Esophagus (tissue), 2 donors: ENCODE data around the gene SLX9. TPM values are rescaled to one million over a fixed set of nuclear protein-coding genes. Genes with fewer than 3 reads are reported as not detected.

Experiments
- H3K27ac ChIP-seq, 2 donors: one replicate each; pipeline ENCODE4 v1.5.1; 2013; ENCODE audit warnings: low read depth in 2 of 2, mild to moderate bottlenecking in 2 of 2, inconsistent platforms in 1 of 2, low read length in 1 of 2, moderate library complexity in 1 of 2
- H3K27me3 ChIP-seq, 2 donors: one replicate each; pipeline ENCODE4 v1.6.1; 2013; ENCODE audit warnings: low read length in 2 of 2, control low read depth in 1 of 2, mild to moderate bottlenecking in 1 of 2; ENCODE audit not compliant: insufficient read depth in 2 of 2, control insufficient read depth in 1 of 2
- H3K36me3 ChIP-seq, 2 donors: one replicate each; pipeline ENCODE4 v1.6.1; 2013; ENCODE audit warnings: low read length in 1 of 2; ENCODE audit not compliant: control insufficient read depth in 2 of 2, insufficient read depth in 2 of 2
- H3K4me1 ChIP-seq, 2 donors: one replicate each; pipeline ENCODE4 v1.6.1; 2013; ENCODE audit warnings: low read length in 1 of 2; ENCODE audit not compliant: control insufficient read depth in 2 of 2, insufficient read depth in 2 of 2
- H3K4me3 ChIP-seq, 2 donors: one replicate each; pipeline ENCODE4 v1.5.1; 2013; ENCODE audit warnings: low read length in 2 of 2, mild to moderate bottlenecking in 2 of 2, low read depth in 1 of 2, moderate library complexity in 1 of 2
- H3K9me3 ChIP-seq, 2 donors: one replicate each; pipeline ENCODE4 v1.6.1; 2013; ENCODE audit warnings: mild to moderate bottlenecking in 2 of 2, low read depth in 1 of 2, low read length in 1 of 2, moderate library complexity in 1 of 2; ENCODE audit not compliant: control insufficient read depth in 2 of 2, insufficient read depth in 1 of 2
- WGBS, 2 donors: extraction: QIAGEN DNeasy Blood & Tissue Kit; methylation state at CpG; one replicate each; pipeline ENCODE4 v1.1.7; 2013; 5-methylcytosine and 5-hydroxymethylcytosine counted together
- polyA plus RNA-seq, 2 donors: library from polyadenylated mRNA; stranded (reverse); fragments of 200-250 nt; gene quantifications; one replicate each; pipeline ENCODE4 v1.2.3, GENCODE V29; 2013
- donor health status: healthy with polysubstance abuse.
- donor health status: Bipolar disorder and iron deficiency.

The SLX9 gene
- polyA plus RNA-seq, 2 donors: 12.4 to 16.1 TPM

GRCh38 chr21:44950351-44950750 is 10.5 kb downstream of the SLX9 start:
- Histone ChIP-seq H3K27me3 (no peaks in the 10 kb centered on the region), H3K9me3 (no peaks in the 10 kb centered on the region), H3K27ac (no peak overlapping the region), H3K4me3 (no peak overlapping the region), H3K4me1 (peaks cover 3 to 7% of the 10 kb centered on the region in 2 donors), H3K36me3 (peaks cover 0 to 30% of the 10 kb centered on the region in 2 donors)
- WGBS, 2 donors: 90 to 92% methylated on average over 18 of the region's 18 CpGs

- Histone ChIP-seq H3K36me3 (peaks cover 0 to 31% of the 10 kb centered on the region in 2 donors), H3K4me3 (no peak overlapping the region), H3K27ac (no peak overlapping the region), H3K9me3 (no peaks in the 10 kb centered on the region), H3K27me3 (no peaks in the 10 kb centered on the region), H3K4me1 (peaks cover 0 to 7% of the 10 kb centered on the region in 2 donors)
- WGBS, 2 donors: 86 to 88% methylated on average over 31 of the region's 31 CpGs
Measured at GRCh38 chr21:44951186-44951915, 11.5 kb downstream of the SLX9 start.

- no peaks in the 10 kb centered on the region for H3K27me3 ChIP-seq
- H3K36me3 ChIP-seq: peaks cover 0 to 34% of the 10 kb centered on the region in 2 donors
- H3K9me3 ChIP-seq: no peaks in the 10 kb centered on the region
- no peak overlapping the region for H3K4me3 ChIP-seq
- peaks cover 0 to 7% of the 10 kb centered on the region in 2 donors for H3K4me1 ChIP-seq
- 79 to 81% methylated on average over 24 of the region's 24 CpGs for WGBS, 2 donors
- no peak overlapping the region for H3K27ac ChIP-seq
Measured at GRCh38 chr21:44952116-44952928, 12.5 kb downstream of the SLX9 start.

- H3K27me3 ChIP-seq: no peaks in the 10 kb centered on the region
- H3K4me1 ChIP-seq: peaks cover 4 to 9% of the 10 kb centered on the region in 2 donors
- H3K9me3 ChIP-seq: no peaks in the 10 kb centered on the region
- H3K27ac ChIP-seq: no peak overlapping the region
- no peak overlapping the region for H3K4me3 ChIP-seq
- WGBS, 2 donors: 88 to 92% methylated on average over 25 of the region's 25 CpGs
- peaks cover 0 to 32% of the 10 kb centered on the region in 2 donors for H3K36me3 ChIP-seq
Measured at GRCh38 chr21:44952929-44953627, 13.2 kb downstream of the SLX9 start.

GRCh38 chr21:44953628-44954021 is 13.8 kb downstream of the SLX9 start:
- WGBS, 2 donors: 91 to 93% methylated on average over 13 of the region's 13 CpGs
- no peak overlapping the region for H3K27ac ChIP-seq
- H3K36me3 ChIP-seq: peaks cover 0 to 35% of the 10 kb centered on the region in 2 donors
- H3K4me3 ChIP-seq: no peak overlapping the region
- no peaks in the 10 kb centered on the region for H3K9me3 ChIP-seq
- no peaks in the 10 kb centered on the region for H3K27me3 ChIP-seq
- H3K4me1 ChIP-seq: peaks cover 8 to 14% of the 10 kb centered on the region in 2 donors

GRCh38 chr21:44954281-44954771 is 14.5 kb downstream of the SLX9 start:
- Histone ChIP-seq H3K4me1 (peaks cover 8 to 14% of the 10 kb centered on the region in 2 donors), H3K36me3 (peaks cover 0 to 32% of the 10 kb centered on the region in 2 donors), H3K4me3 (no peak overlapping the region), H3K9me3 (no peaks in the 10 kb centered on the region), H3K27me3 (no peaks in the 10 kb centered on the region), H3K27ac (no peak overlapping the region)
- WGBS, 2 donors: 94 to 97% methylated on average over 22 of the region's 22 CpGs

- H3K4me1 ChIP-seq: peaks cover 12 to 18% of the 10 kb centered on the region in 2 donors
- no peak overlapping the region for H3K27ac ChIP-seq
- no peaks in the 10 kb centered on the region for H3K27me3 ChIP-seq
- H3K9me3 ChIP-seq: no peaks in the 10 kb centered on the region
- WGBS, 2 donors: 90 to 91% methylated on average over 21 of the region's 21 CpGs
- peaks cover 0 to 34% of the 10 kb centered on the region in 2 donors for H3K36me3 ChIP-seq
- no peak overlapping the region for H3K4me3 ChIP-seq
Measured at GRCh38 chr21:44955141-44955797, 15.4 kb downstream of the SLX9 start.

GRCh38 chr21:44955798-44956175 is 16.0 kb downstream of the SLX9 start:
- H3K9me3 ChIP-seq: no peaks in the 10 kb centered on the region
- H3K27ac ChIP-seq: no peak overlapping the region
- WGBS, 2 donors: 84 to 92% methylated on average over 16 of the region's 16 CpGs
- peaks cover 0 to 34% of the 10 kb centered on the region in 2 donors for H3K36me3 ChIP-seq
- peaks cover 12 to 18% of the 10 kb centered on the region in 2 donors for H3K4me1 ChIP-seq
- H3K4me3 ChIP-seq: no peak overlapping the region
- no peaks in the 10 kb centered on the region for H3K27me3 ChIP-seq
